ENCODE data around the gene RASSF6.

RASSF6 gene

GRCh38 chr4:73593631-73594241, 26.5 kb downstream of the RASSF6 start:
- H2AFZ ChIP-seq = no peak overlapping the region
- H3K9me3 ChIP-seq (ENCODE audit: control insufficient read depth, low read length) = no peaks in the 10 kb centered on the region
- peak; percentile 39 for TF ChIP-seq CTCF (IDR thresholded peaks at IDR 0.05)

GRCh38 chr4:73589887-73590801, 30.1 kb downstream of the RASSF6 start:
- Histone ChIP-seq H3K27ac (no peak overlapping the region), H3K36me3 (ENCODE audit: control insufficient read depth, insufficient read depth, low read length) (no peaks in the 10 kb centered on the region), H3K9ac (no peak overlapping the region), H3K27me3 (ENCODE audit: control insufficient read depth, insufficient read depth, low read length) (no peaks in the 10 kb centered on the region), H3K4me1 (no peaks in the 10 kb centered on the region), H2AFZ (no peak overlapping the region), H3K9me3 (ENCODE audit: control insufficient read depth, low read length) (no peaks in the 10 kb centered on the region), H3K79me2 (no peaks in the 10 kb centered on the region), H3K4me2 (ENCODE audit: low read length) (no peak overlapping the region), H3K4me3 (ENCODE audit: low read depth, low read length) (no peak overlapping the region)
- no peak for TF ChIP-seq CTCF (IDR thresholded peaks at IDR 0.05)

More at GRCh38 chr4:73593631-73594241, 26.5 kb downstream of the RASSF6 start:
- Histone ChIP-seq H3K4me1 (no peaks in the 10 kb centered on the region), H3K9ac (no peak overlapping the region), H3K36me3 (ENCODE audit: control insufficient read depth, insufficient read depth, low read length) (no peaks in the 10 kb centered on the region), H3K4me3 (ENCODE audit: low read depth, low read length) (no peak overlapping the region), H3K4me2 (ENCODE audit: low read length) (no peak overlapping the region), H3K27me3 (ENCODE audit: control insufficient read depth, insufficient read depth, low read length) (no peaks in the 10 kb centered on the region), H3K27ac (no peak overlapping the region), H3K79me2 (no peaks in the 10 kb centered on the region)

DNA sequence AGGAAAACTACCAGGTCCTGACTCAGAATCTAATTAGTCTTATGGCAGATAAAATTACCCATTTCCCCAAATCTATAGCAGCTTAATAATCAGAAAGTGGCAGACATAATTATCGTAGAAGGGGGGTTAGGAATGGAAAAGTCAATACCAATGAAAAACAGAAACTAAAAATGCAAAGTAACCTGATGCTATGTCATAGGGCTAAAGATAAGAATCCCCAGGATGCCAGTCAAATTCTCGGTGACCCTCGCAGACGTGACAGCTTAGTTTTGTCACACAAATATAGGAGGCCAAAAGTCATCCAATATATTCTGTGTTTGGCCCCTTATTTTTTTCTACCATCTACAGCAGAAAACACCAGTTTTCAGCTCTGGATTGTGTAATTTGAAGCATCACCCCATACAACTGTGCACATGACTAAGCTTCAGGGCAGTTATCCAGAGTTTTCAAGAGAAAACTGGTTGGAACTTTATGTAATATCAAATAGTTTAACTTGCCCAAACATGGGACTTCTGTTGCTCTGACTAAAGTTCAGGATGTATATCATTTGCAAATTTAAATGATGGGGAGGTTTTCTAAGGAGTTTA, 30.9 kb downstream of the RASSF6 start:
- Histone ChIP-seq H3K27ac (no peak overlapping the region), H3K9me3 (ENCODE audit: control insufficient read depth, low read length) (no peaks in the 10 kb centered on the region), H3K27me3 (ENCODE audit: control insufficient read depth, insufficient read depth, low read length) (no peaks in the 10 kb centered on the region), H3K4me1 (no peaks in the 10 kb centered on the region), H2AFZ (no peak overlapping the region), H3K9ac (no peak overlapping the region), H3K4me2 (ENCODE audit: low read length) (no peak overlapping the region), H3K4me3 (ENCODE audit: low read depth, low read length) (no peak overlapping the region), H3K36me3 (ENCODE audit: control insufficient read depth, insufficient read depth, low read length) (no peaks in the 10 kb centered on the region), H3K79me2 (no peaks in the 10 kb centered on the region)
- no peak for TF ChIP-seq CTCF (IDR thresholded peaks at IDR 0.05)

DNA sequence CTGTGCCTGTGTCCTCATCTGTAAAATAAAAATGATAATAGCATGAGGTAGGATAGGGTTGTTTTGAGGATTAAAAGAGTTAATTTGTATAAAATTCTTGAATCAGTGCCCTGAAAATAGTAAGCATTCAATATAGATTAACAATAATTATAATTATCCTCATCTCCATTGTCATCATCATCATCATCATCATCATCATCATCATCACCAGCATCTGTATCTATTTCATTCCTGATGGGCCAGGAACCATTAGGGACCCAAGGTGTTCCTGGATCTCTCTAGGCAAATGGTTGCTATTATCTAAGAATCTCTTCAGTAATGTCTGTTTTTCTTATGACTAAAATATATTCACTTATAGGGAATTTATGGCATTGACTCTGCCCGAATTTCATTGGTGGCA, 31.6 kb downstream of the RASSF6 start:
- Histone ChIP-seq H3K27me3 (ENCODE audit: control insufficient read depth, insufficient read depth, low read length) (no peaks in the 10 kb centered on the region), H3K4me1 (no peaks in the 10 kb centered on the region), H3K36me3 (ENCODE audit: control insufficient read depth, insufficient read depth, low read length) (no peaks in the 10 kb centered on the region), H2AFZ (no peak overlapping the region), H3K9me3 (ENCODE audit: control insufficient read depth, low read length) (no peaks in the 10 kb centered on the region), H3K27ac (no peak overlapping the region), H3K9ac (no peak overlapping the region), H3K4me3 (ENCODE audit: low read depth, low read length) (no peak overlapping the region), H3K79me2 (no peaks in the 10 kb centered on the region), H3K4me2 (ENCODE audit: low read length) (no peak overlapping the region)
- TF ChIP-seq CTCF (IDR thresholded peaks at IDR 0.05) = no peak

Measured in parathyroid adenoma (tissue), 2 donors.